ENCODE data around the gene TREH. TPM values are rescaled to one million over a fixed set of nuclear protein-coding genes. Genes with fewer than 3 reads are reported as not detected.
A peak's percentile ranks its signal among the peaks of the same experiment; 100 is the strongest.
"Not testable (repeated sequence)": the region's sequence is repeated elsewhere in the genome, so short reads cannot be mapped to it uniquely, and the experiment has no call there.

TREH gene
- total RNA-seq, 1 donor from 2014 or later = not detected

- DNase-seq = no peak
- no peak for TF ChIP-seq CTCF (IDR thresholded peaks at IDR 0.05; ENCODE audit: borderline replicate concordance)
- Histone ChIP-seq H3K27me3 (ENCODE audit: low read depth) (no peaks in the 10 kb centered on the region), H3K9me3 (replicated peaks) (no peaks in the 10 kb centered on the region), H3K36me3 (peaks cover 50% of the 10 kb centered on the region), H3K27ac (replicated peaks) (peak overlapping the region; percentile 91), H3K4me3 (no peak overlapping the region), H3K4me1 (peaks cover 99% of the 10 kb centered on the region)
- intact Hi-C loops (cut with micrococcal nuclease) = no loop called here
Observed at GRCh38 chr11:118615282-118615975, 64.0 kb downstream of the TREH start.

- no peak for TF ChIP-seq CTCF (IDR thresholded peaks at IDR 0.05; ENCODE audit: borderline replicate concordance)
- H3K36me3 ChIP-seq = peaks cover 50% of the 10 kb centered on the region
- no peak for DNase-seq
- no peaks in the 10 kb centered on the region for H3K9me3 ChIP-seq (replicated peaks)
- peak overlapping the region; percentile 91 for H3K27ac ChIP-seq (replicated peaks)
- intact Hi-C loops (cut with micrococcal nuclease) = no loop called here
- no peaks in the 10 kb centered on the region for H3K27me3 ChIP-seq (ENCODE audit: low read depth)
- peaks cover 99% of the 10 kb centered on the region for H3K4me1 ChIP-seq
- H3K4me3 ChIP-seq = no peak overlapping the region
Observed at GRCh38 chr11:118614511-118614910, 64.9 kb downstream of the TREH start.

GRCh38 chr11:118612378-118612777 lies 67.1 kb downstream of the TREH start:
- H3K4me3 ChIP-seq = peak overlapping the region; percentile 79
- peaks cover 43% of the 10 kb centered on the region for H3K36me3 ChIP-seq
- peak; percentile 61 for DNase-seq

GRCh38 chr11:118611433-118611795 lies 68.0 kb downstream of the TREH start:
- H3K27me3 ChIP-seq (ENCODE audit: low read depth); intact Hi-C loops (cut with micrococcal nuclease); H3K9me3 ChIP-seq (replicated peaks); DNase-seq: not testable (repeated sequence)
- Histone ChIP-seq H3K27ac (replicated peaks) (peak overlapping the region; percentile 93), H3K4me3 (peak overlapping the region; percentile 79), H3K4me1 (peaks cover 92% of the 10 kb centered on the region), H3K36me3 (peaks cover 33% of the 10 kb centered on the region)

More at GRCh38 chr11:118612378-118612777, 67.1 kb downstream of the TREH start:
- no peaks in the 10 kb centered on the region for H3K27me3 ChIP-seq (ENCODE audit: low read depth)
- intact Hi-C loops (cut with micrococcal nuclease) = no loop called here
- TF ChIP-seq CTCF (IDR thresholded peaks at IDR 0.05; ENCODE audit: borderline replicate concordance) = no peak
- H3K9me3 ChIP-seq (replicated peaks) = no peaks in the 10 kb centered on the region
- H3K27ac ChIP-seq (replicated peaks) = peak overlapping the region; percentile 93
- peaks cover 96% of the 10 kb centered on the region for H3K4me1 ChIP-seq

DNA sequence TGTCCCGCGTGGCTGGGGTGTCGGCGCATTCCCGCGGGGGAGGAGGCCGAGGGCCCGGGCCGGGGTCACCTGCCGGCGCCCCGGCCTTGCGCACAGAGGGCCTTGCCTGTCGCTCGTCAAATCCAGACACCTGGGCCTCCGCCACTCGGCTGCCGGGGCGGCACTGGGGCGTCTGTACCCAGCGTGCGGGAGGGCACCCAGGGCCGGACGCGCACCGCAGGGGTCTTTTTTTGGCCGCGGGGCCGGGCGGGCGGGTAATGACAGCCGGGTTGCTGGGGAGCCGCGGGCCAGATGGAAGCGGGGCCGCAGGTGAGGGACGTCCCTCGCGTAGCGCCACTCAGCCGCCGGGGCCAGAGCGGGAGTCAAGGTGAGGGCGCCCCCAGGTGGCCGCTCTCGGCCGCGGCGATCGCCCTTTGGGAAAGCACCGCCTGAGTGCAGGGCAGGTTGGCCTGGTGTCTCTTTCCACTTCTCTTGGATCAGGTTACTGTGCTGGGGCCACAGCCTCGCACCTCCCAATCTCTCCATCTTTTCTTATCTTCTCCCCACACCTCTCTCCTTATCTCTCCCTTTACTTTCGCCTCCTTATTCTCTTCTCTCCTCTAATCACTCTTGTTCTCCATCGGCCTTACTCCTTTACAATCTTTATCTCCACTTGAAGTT lies 68.5 kb downstream of the TREH start:
- Histone ChIP-seq H3K4me3 (peak overlapping the region; percentile 79), H3K27me3 (ENCODE audit: low read depth) (no peaks in the 10 kb centered on the region), H3K9me3 (replicated peaks) (no peaks in the 10 kb centered on the region), H3K4me1 (peaks cover 92% of the 10 kb centered on the region), H3K27ac (replicated peaks) (peak overlapping the region; percentile 93), H3K36me3 (peaks cover 28% of the 10 kb centered on the region)
- peak; percentile 92 for TF ChIP-seq CTCF (IDR thresholded peaks at IDR 0.05; ENCODE audit: borderline replicate concordance)
- intact Hi-C loops (cut with micrococcal nuclease) = no loop called here
- DNase-seq = peak; percentile 85

DNA sequence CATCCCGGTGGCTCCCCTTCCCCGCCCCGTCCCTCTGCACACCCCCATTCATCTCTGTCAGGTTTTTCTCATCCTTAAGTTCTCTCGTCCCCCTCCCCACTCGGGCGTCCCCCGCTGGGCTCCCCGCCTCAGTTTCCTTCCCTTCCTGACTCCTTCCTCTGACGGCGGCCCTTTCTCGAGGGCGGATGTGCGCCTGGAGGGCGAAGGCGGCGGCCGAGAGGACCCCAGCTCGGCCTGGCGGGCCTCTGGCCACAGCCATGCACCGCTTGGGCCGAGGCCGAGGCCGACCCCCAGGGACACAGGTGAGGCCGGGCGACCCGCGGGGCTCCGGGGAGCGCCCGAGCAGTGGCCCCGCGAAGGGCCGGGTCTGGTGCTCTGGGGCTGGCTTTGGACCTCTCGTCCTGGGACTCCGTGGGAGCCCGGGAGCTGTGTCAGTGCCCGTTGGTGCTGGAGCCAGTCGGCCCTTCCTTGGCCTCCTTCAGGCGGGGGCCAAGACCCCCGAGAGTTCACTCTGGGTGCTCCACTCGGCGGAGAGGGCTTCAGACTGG lies 69.2 kb downstream of the TREH start:
- intact Hi-C loops (cut with micrococcal nuclease) = no loop called here
- TF ChIP-seq CTCF (IDR thresholded peaks at IDR 0.05; ENCODE audit: borderline replicate concordance) = no peak
- Histone ChIP-seq H3K36me3 (peaks cover 22% of the 10 kb centered on the region), H3K4me1 (peaks cover 89% of the 10 kb centered on the region), H3K4me3 (peak overlapping the region; percentile 79), H3K27me3 (ENCODE audit: low read depth) (no peaks in the 10 kb centered on the region), H3K27ac (replicated peaks) (peak overlapping the region; percentile 93), H3K9me3 (replicated peaks) (no peaks in the 10 kb centered on the region)
- no peak for DNase-seq

Data from left ventricle myocardium inferior (tissue), 1 donor.